HUDEP-2 (cell line): ENCODE measurements around the gene POLR3B.
"Not testable (repeated sequence)": the region's sequence is repeated elsewhere in the genome, so short reads cannot be mapped to it uniquely, and the experiment has no call there.

Source experiments
- DNase-seq, 76 experiments: peaks; one replicate each; lab custom pipeline; 2025; ENCODE audit not compliant: unreplicated experiment in 76 of 76; lab: John Stamatoyannopoulos, UW

POLR3B gene

DNA sequence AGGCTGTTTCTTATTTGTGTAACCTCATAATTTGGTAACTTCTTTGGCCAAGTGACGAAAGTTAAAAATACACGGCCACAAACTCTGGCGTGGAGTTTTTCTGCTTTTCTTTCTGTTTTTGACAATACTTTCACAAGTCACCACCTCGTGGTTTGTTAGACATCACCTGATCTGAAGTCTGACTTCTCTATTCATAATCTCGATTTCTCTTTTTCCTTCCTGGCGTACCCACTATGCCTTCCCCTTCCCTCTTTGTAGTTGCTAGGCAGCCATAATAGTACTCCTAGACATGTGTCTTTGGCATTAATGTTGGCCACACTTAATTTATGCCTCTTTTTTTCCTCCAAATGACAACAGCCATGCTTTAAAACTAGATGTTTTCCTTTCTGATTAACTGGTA, 97.6 kb downstream of the POLR3B start:
- DNase-seq = no peak

DNA sequence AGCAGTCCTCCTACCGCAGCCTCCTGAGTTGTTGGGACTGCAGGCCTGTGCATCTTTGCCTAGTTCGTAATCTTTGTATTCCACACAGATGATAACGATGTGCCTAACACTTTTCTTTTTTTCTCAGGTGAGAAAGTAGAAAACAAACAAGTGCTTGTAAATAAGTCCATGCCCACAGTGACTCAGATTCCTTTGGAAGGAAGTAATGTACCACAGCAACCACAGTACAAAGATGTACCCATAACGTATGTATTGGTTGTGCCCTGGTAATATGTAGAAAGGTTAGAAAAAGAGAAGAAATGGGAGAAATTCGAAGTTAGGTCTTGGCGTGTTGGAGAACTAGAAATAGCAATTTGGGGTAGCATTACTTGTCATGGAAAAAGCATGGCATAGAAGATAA, 101.6 kb downstream of the POLR3B start:
- DNase-seq = no peak

DNA sequence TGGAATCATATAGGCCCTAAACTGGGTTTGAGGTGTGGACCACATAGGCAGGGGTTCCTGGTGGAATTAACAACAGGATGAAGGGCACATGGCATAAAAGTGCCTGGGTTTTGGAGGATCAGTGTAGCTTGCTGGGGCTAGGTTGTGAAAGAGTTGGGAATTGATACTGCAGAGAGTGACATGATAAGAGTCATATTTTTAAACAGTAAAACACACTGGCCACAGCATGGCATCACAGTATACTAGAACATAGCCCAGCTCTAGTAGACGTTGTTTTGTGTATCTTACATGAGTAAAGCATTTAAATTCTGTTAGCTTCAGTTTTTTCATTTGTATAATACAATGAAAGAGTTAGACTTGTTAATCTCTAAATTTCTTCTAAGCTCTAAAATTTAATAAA, 102.0 kb downstream of the POLR3B start:
- no peak for DNase-seq

- no peak for DNase-seq
Measured at GRCh38 chr12:106461730-106462129, 104.2 kb downstream of the POLR3B start.

- not testable (repeated sequence) for DNase-seq
Measured at GRCh38 chr12:106465605-106466004, 108.1 kb downstream of the POLR3B start.

DNA sequence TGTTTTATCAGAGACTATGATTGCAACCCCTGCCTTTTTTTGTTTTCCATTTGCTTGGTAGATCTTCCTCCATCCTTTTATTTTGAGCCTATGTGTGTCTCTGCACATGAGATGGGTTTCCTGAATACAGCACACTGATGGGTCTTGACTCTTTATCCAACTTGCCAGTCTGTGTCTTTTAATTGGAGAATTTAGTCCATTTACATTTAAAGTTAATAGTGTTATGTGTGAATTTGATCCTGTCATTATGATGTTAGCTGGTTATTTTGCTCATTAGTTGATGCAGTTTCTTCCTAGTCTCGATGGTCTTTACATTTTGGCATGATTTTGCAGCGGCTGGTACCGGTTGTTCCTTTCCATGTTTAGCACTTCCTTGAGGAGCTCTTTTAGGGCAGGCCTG, 118.1 kb downstream of the POLR3B start:
- not testable (repeated sequence) for DNase-seq

- not testable (repeated sequence) for DNase-seq
Measured at GRCh38 chr12:106477627-106478026, 120.1 kb downstream of the POLR3B start.

GRCh38 chr12:106480251-106480650, 122.7 kb downstream of the POLR3B start:
- DNase-seq = no peak

DNA sequence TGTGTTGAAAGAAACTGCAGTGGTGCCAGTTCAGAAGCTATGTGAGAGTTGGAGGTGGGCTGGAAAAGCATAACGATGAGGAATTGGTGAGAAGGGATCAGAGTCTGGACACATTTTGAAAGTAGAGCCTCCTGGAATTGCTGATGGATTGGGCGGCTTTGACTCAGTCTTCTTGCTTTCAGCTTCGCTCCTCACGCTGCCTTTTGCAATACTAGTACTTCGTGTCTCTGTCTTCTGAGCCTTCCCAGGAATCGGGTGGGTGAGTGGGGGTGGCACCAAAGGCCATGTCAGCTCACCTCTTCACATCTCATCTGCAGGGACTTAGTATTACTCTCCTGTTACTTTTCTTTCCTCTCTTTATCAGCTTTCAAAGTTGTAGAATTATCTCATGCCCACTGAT, 123.7 kb downstream of the POLR3B start:
- no peak for DNase-seq

- peak in 9 of 76 experiments; percentile 3 to 33 (median 13) for DNase-seq
Measured at GRCh38 chr12:106487664-106488063, 130.1 kb downstream of the POLR3B start.

- DNase-seq = no peak
Measured at GRCh38 chr12:106488884-106489283, 131.3 kb downstream of the POLR3B start.

DNA sequence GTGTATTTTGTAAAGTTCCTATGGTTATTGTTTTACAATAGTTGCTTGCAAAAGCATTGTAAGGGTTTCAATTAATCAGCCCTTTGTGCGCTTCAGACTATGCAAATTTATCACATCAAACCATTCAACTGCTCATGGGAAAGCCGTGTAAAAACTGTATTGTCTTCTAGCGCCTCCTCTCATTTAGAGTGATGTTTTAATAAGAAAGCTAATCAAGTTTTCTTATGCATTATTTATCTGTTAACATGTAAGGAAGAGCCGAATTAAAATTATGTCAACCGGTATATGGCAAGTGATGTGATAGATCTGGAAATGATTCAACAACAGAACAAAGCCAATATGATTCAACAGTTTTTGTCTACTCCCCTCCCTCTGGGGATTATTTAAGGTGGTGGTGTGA, 132.7 kb downstream of the POLR3B start:
- DNase-seq = no peak

DNA sequence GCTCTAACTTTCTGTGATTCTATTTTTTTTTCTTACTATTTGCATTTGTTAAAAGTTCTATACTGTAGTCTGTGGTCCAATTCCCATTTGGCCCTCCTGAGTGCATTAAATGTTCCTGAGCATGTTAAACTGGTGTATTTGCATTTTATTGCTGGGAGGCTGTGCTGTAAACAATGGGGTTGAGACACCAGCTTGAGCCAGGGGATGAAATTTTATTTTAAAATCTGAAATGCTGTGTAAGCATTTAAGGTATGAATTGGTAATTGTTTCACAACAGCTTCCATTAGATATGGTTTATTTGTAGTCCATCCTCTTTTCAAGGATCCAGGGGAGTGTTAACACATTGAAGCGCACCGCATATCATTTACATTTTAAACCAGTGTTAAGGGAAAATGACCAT, 135.3 kb downstream of the POLR3B start:
- DNase-seq = no peak

DNA sequence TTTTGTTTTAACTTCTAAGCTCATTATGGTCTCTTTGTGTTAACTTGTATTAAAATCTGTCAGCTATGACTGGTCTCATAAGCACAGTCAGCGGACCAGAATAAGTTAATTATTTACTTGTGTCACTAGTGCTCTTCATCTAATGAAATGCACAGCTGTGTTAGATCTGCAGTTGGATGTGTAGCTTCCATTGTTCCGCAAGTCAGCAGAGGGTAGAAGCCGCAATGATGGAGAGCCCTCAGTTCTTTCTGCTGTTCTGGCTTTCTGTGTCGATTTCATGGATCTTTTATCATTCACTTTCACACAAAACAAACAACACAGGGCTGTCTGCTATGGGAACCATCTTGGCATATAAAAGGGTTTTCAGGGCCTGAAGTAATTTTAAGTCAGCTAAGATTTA, 136.0 kb downstream of the POLR3B start:
- DNase-seq = no peak

DNA sequence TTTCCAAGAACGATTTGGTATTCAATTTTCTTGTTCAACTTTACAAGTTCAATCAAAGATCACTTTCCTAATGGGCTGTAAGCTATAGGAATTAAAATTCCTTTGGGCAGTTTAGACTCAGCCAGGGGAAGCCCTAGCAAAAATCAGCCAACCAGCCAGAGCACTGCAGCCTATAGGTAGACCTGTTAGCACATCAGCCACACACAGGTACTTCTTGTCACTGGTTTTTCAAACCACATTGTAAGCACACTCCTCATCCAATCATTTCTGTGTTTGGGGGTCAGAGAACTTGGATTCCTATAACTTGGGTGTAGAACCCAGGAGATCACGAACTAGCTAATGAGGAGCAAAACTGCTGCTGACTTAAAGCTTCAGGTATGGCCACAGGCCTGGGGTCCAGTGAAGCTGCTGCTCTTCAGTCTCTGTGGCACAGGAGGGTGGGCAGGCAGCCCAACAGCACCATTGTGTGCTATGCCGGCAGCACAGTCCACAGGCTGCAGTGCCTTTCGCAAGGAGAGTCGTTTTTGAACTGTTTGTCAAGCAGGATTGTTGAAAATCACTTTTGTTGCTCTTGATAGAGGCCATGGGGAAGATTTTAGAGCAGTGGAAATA, 137.9 kb downstream of the POLR3B start:
- no peak for DNase-seq

DNA sequence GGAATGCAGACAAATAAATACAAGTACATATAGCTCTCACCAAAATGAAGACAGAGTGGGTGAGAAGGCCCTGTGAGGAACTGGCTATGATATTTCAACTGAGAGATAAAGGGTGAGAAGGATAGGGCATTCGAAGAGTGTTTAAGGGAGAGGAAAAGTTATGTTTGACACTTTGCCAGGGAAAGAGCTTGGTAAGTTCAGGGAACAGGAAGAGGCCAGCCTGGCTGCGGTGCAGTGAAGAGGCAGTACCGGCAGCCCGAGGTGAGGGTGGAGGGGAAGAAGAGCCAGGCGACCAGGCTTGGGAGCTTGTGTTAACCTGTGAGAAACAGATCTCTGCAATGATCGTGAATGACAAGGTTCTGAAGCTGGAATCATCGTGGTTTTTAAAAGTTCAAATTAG, 140.5 kb downstream of the POLR3B start:
- DNase-seq = no peak

DNA sequence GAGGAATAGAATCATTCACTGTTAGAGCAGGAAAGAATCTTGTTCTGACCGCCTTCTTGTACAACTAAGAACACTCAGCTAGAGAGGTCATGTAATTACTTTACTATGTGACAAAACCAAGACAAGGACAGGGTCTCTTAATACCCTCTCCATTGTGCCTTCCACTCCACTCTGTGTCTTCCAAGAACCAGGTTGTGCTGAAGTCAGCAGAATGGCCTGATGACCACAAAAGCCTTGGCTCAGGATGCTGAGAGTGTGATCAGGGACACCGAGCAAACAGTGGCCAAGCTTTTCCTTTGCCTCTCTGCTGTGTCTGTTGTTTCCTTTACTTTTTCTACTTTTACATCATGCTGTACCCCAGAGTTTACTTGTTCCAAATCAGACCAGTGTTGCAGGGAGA, 142.1 kb downstream of the POLR3B start:
- DNase-seq = no peak

- DNase-seq = no peak
Measured at GRCh38 chr12:106506691-106507090, 149.1 kb downstream of the POLR3B start.

GRCh38 chr12:106508966-106509365, 151.4 kb downstream of the POLR3B start:
- no peak for DNase-seq

DNA sequence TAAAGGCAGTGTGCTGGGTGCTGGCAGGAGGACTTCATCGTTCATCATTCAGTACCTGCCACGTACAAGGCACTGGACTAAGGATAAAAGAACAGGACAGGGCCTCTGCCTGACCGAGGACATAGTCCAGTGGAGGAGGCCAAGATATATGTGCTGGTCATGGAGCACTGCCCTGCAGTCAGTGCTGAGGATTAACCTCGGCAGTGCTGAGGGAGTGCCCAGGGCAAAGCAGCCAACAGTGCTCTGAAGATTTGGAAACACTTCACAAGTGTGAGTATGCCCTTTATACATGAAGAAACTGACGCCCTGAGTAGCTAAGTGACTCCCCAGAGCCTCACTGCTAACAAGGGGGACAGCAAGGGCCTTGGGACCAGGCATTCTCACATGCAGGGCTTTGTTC, 153.8 kb downstream of the POLR3B start:
- DNase-seq = no peak

GRCh38 chr12:106517314-106517713, 159.8 kb downstream of the POLR3B start:
- DNase-seq = no peak

- DNase-seq = no peak
Measured at GRCh38 chr12:106519607-106520021, 162.1 kb downstream of the POLR3B start.

- DNase-seq = no peak
Measured at GRCh38 chr12:106521901-106522300, 164.4 kb downstream of the POLR3B start.
